PC-3 (cell line): ENCODE results near the gene RAB3C.

Source experiments
- EZH2 ChIP-seq: fragments of 300-600 bp; sonication (generic); IDR thresholded peaks from one replicate; pipeline ENCODE4 v1.6.1; 2017; ENCODE audit warnings: antibody characterized with exemption, mild to moderate bottlenecking, low read length; ENCODE audit not compliant: unreplicated experiment
- EZH2phosphoT487 ChIP-seq: fragments of 300-600 bp; sonication (generic); IDR thresholded peaks from 2 replicates; pipeline ENCODE4 v1.6.1; 2018; ENCODE audit warnings: mild to moderate bottlenecking, antibody characterized with exemption, low read length, borderline replicate concordance
- TF ChIP-seq, protein P1 (sequence below): fragments of 300-600 bp; sonication (generic); conservative IDR thresholded peaks from 2 replicates; pipeline ENCODE4 v1.5.1; 2017; ENCODE audit warnings: antibody characterized with exemption, low read depth, mild to moderate bottlenecking, low read length

DNA sequence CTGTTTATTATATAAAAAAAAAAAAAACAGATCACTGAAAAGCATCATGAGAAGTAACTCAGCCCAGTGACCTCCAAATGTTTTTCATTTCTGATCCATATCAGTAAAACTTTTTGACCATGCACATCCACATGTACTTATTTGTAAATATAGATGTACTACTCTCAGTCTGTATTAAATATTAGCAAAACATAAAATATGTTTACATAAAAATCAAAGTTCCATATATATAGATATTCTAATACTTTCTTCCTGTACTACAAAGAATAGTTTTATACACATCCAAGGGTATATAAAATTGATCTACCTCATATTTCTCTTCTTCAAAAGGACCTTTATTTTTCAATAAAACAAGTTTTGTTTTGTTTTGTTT, 309.1 kb downstream of the RAB3C start:
- TF ChIP-seq, protein P1, sequence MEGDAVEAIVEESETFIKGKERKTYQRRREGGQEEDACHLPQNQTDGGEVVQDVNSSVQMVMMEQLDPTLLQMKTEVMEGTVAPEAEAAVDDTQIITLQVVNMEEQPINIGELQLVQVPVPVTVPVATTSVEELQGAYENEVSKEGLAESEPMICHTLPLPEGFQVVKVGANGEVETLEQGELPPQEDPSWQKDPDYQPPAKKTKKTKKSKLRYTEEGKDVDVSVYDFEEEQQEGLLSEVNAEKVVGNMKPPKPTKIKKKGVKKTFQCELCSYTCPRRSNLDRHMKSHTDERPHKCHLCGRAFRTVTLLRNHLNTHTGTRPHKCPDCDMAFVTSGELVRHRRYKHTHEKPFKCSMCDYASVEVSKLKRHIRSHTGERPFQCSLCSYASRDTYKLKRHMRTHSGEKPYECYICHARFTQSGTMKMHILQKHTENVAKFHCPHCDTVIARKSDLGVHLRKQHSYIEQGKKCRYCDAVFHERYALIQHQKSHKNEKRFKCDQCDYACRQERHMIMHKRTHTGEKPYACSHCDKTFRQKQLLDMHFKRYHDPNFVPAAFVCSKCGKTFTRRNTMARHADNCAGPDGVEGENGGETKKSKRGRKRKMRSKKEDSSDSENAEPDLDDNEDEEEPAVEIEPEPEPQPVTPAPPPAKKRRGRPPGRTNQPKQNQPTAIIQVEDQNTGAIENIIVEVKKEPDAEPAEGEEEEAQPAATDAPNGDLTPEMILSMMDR = no peak
- TF ChIP-seq EZH2phosphoT487 (no peak), EZH2 (no peak)
